Measurements from ENCODE around the gene PCSK1N.
"Not testable (repeated sequence)": the region's sequence is repeated elsewhere in the genome, so short reads cannot be mapped to it uniquely, and the experiment has no call there.

PCSK1N gene
- 0.54 to 2.1 (median 1.3) reads per million in 4 experiments for total RNA-seq

- peak; percentile 27 for DNase-seq
Observed at GRCh38 chrX:48835524-48836329, at the start of gene PCSK1N. TSS of gene PCSK1N (minus strand) at chrX:48835610. CDS start at chrX:48835532, 78 bp downstream.

DNA sequence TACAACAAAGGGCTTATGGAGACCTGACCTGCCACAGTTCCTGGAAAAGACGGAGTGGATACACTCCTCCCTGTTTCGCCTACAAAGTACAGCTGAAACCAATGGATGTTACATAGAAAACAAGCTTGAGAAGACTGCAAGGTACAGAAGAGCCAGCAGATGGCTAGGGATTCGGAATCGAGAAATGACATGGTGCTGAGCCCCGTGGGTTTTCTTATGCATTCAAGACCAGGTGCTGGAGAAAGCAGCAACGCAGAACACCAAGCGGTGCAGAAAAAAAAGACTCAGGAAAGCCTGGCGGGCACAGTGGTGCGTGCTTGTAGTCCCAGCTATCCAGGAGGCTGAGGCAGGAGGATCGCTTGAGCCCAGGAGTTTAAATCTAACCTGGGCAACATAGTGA is 48.3 kb upstream of the PCSK1N start:
- DNase-seq: no peak

- DNase-seq: not testable (repeated sequence)
Observed at GRCh38 chrX:48876944-48877343, 41.5 kb upstream of the PCSK1N start.

DNA sequence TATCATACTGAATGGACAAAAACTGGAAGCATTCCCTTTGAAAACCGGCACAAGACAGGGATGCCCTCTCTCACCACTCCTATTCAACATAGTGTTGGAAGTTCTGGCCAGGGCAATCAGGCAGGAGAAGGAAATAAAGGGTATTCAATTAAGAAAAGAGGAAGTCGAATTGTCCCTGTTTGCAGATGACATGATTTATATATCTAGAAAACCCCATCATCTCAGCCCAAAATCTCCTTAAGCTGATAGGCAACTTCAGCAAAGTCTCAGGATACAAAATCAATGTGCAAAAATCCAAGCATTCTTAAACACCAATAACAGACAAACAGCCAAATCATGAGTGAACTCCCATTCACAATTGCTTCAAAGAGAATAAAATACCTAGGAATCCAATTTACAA is 36.6 kb upstream of the PCSK1N start:
- not testable (repeated sequence) for DNase-seq

- no peak for DNase-seq
Observed at GRCh38 chrX:48864210-48864609, 28.8 kb upstream of the PCSK1N start.

GRCh38 chrX:48854898-48855297 is 19.5 kb upstream of the PCSK1N start:
- no peak for DNase-seq

GRCh38 chrX:48854121-48854804 is 18.9 kb upstream of the PCSK1N start:
- DNase-seq: not testable (repeated sequence)

GRCh38 chrX:48853494-48853893 is 18.1 kb upstream of the PCSK1N start:
- not testable (repeated sequence) for DNase-seq

GRCh38 chrX:48852857-48853256 is 17.4 kb upstream of the PCSK1N start:
- DNase-seq: no peak

DNA sequence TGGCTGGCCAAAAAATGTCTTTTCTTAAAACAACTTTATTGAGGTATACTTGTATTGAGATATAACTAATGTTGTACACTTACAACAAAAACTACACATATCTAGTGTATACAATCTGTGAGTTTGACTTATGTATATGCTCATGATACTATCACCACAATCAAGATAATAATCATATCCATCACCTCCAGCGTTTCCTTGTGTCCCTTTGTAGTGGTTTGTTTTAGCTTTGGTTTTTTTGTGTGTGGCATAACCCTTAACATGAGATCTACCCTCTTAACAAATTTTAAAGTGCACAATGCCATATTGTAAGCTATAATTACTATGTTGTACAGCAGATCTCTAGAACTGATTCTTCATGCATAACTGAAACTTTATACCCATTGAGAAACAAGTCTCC is 13.4 kb upstream of the PCSK1N start:
- no peak for DNase-seq

DNA sequence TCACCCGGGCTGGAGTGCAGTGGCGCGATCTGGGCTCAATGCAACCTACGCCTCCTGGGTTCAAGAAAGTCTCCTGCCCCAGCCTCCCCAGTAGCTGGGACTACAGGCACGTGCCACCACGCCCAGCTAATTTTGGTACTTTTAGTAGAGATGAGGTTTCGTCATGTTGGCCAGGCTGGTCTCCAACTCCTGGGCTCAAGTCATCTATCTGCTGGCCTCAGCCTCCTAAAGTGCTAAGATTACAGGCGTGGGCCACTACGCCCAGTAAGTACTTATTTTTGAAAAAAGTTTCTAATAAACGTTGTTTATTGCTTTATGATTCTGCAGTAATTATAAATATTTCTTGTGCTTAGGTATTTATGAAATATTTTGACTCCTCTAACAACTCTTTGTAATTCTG is 4.3 kb upstream of the PCSK1N start:
- DNase-seq: no peak

GRCh38 chrX:48834383-48834709 is 1.1 kb downstream of the PCSK1N start:
- no peak for DNase-seq

DNA sequence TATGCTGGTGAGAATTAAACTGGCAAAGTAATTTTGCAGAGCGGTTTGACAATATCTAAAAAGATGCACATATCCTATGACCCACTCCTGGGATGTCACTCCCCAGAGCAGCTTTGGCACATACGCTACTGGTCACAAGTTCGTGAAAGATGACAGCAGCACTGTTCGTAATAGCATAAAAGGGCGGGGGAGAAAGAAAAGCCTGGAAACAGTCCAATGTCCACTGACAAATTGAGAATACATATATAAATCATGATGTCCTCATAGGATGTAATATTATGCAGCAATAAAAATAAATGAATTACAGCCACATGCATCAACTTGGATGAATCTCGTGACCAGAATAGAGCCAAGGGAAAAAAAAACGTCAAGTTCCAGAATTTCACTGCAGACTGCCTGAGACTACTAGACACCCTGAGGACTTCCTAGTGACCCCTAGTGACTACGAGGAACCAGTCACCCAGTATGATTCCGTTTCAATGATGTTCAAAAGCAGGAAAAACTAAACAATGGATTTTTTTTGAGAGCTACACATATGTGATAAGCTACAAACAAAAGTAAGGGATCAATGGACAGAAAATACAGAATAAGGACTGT is 1.8 kb downstream of the PCSK1N start:
- DNase-seq: no peak

DNA sequence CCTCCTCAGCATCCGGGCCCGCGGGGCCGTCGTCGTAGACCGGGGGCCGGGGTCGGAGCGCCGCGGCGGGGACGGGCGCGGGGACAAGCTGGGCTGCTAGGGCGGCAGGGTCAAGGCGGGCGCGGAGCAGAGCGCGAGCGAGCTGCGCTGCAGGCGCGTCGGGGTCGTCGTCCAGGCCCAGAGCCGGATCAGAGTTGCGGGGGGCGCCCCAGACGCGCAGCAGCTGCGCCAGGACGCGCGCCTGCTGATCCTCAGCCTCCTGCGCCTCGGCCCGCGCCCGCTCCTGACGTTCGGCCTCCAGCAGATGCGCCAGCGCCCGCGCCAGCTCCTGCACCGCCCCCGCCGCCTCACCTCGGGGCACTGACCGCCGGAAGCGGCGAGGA is 3.5 kb downstream of the PCSK1N start:
- DNase-seq: no peak

GRCh38 chrX:48831136-48831908 is 4.1 kb downstream of the PCSK1N start:
- DNase-seq: no peak

GRCh38 chrX:48829016-48829735 is 6.2 kb downstream of the PCSK1N start:
- no peak for DNase-seq

DNA sequence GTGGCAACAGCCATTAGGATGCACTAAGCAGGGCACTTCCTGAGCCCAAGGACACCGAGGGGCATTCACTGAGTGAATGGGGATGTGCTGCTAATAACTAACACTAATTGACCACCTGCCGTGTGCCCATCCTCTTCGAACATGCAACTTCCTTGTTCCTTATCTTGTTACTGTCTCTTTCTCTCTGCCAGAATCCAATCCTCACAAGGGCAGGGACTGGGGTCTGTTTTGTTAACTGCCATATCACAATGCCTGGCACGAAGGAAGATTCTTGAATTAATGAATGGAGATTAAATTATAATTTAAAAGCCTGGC is 7.8 kb downstream of the PCSK1N start:
- no peak for DNase-seq

DNA sequence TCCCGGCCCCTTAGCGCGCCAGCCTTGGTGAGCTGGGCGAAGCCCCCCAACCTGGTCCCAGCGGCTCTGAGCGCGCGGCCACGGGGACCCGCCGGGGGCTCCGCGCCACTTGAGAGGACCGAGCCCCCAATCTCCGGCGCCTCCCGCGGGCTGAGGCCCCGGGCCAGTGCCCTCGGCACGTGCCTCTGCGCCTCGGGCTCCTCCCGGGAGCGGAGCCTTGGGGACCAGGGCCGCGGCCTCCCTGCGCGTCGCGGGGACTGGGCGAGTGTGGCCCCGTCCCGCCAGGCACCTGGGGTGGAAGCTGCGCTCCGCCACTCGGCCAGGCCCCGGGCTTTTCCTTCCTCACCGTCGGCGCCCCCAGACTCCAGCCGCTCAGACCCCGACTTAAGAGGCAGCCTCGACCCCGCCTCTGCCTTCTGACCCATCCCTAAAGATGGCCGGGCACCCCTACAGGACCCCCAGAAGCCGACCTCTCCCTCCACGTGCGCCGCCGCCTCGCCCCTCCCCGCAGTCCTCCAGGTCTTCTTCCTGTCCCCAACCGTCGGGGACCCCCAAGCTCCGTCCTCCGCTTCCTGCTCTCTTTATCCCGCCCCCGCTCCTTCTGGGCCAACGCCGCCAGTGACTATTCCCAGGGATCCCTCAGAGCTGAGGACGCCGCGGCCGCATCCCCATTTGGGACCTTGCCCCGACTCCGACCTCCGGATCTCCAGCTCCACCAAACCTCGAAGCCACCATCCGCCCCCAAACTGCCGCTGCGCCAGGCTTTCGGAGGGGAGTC is 8.3 kb downstream of the PCSK1N start:
- DNase-seq: no peak

DNA sequence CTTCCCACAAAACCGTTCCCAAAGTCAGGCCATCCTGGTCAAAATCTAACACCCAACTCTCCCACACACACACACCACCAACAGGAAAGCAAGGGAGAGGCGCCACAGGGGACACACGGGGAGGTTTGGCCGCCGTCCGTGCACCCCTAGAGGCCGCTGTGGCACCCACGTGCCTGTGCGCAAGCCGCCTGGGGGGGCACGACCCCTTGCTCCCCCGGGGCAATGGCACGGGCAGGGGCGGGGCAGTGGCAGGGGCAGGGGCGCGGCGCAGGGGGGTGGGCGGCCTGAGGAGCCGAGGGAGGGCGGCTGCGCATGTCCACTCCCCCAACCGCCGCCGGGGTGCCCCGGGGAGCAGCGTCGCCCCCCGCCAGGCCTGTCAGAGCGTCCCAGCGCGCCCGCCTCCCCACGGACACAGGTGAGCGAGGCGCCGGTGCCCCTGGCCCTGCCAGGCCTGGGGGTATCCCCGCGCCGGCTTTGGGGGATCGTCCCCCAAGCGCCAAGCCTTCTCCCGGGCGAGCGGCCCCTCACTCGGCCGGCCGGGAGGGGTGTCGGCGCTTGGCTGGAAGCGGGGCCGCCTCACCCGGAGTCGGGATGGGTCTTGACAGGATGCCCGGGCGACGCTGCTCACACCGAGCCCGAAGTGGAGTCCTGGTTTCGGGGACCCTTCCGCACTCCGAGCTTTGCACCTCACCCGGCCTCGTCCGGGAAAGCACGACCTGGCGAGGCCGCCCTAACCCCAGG is 9.1 kb downstream of the PCSK1N start, which contains the start of gene ERAS:
Gene ERAS, plus strand, starts transcription at position 379 of the 741 bp plus-strand sequence. CDS start 2,611 bp downstream, outside the sequence.
- DNase-seq: no peak

- DNase-seq: no peak
Observed at GRCh38 chrX:48824066-48824465, 11.3 kb downstream of the PCSK1N start.

DNA sequence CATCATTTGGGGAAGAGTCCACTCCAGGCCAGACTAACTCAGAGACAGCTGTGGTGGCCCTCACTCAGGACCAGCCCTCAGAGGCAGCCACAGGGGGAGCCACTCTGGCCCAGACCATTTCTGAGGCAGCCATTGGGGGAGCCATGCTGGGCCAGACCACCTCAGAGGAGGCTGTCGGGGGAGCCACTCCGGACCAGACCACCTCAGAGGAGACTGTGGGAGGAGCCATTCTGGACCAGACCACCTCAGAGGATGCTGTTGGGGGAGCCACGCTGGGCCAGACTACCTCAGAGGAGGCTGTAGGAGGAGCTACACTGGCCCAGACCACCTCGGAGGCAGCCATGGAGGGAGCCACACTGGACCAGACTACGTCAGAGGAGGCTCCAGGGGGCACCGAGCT is 12.4 kb downstream of the PCSK1N start:
- DNase-seq: no peak

Measured in effector CD8-positive, alpha-beta T cell (primary cell).